Caco-2 (cell line): Measurements from ENCODE around the gene DBH. TPM values are rescaled to one million over a fixed set of nuclear protein-coding genes. Genes with fewer than 3 reads are reported as not detected.
A peak's percentile ranks its signal among the peaks of the same experiment; 100 is the strongest.

Experiments used
- BruUV-seq: library from RNA; stranded (reverse); fragments of 400-500 nt; replicated peaks from 2 replicates; lab custom pipeline; 2021; lab: Mats Ljungman, UMichigan
- CTCF ChIA-PET: fragments of 300-600 bp; sonication (Branson Sonifier 250); formaldehyde crosslinking; loops from one replicate; lab custom pipeline; 2022; ENCODE audit warnings: antibody characterized with exemption; lab: Charles Lee
- POLR2A ChIA-PET: fragments of 300-600 bp; sonication (Branson Sonifier 250); formaldehyde crosslinking; loops from one replicate; lab custom pipeline; 2022; ENCODE audit warnings: antibody characterized with exemption; lab: Charles Lee
- DNase-seq, 2 experiments: peaks; one replicate each; pipeline versions ENCODE4 v3.0.0 to v3.0.0-alpha.2; 2020 to 2022
- H3K27me3 ChIP-seq: replicated peaks from 2 replicates; pipeline ENCODE4 v1.6.0; 2011; ENCODE audit warnings: low read length; ENCODE audit not compliant: control insufficient read depth, insufficient read depth
- H3K36me3 ChIP-seq: 2 replicates; pipeline ENCODE4 v1.5.1; 2011; ENCODE audit warnings: low read length; ENCODE audit not compliant: control insufficient read depth, insufficient read depth
- H3K4me1 ChIP-seq: fragments of 250-450 bp; sonication (Bioruptor Pico); 2 replicates; pipeline ENCODE4 v1.5.1; 2020; ENCODE audit warnings: mild to moderate bottlenecking
- H3K4me3 ChIP-seq: 2 replicates; pipeline ENCODE4 v1.5.1; 2011; ENCODE audit warnings: low read depth, mild to moderate bottlenecking, control low read depth, low read length
- H3K9me3 ChIP-seq: fragments of 250-450 bp; sonication (Bioruptor Pico); 2 replicates; pipeline ENCODE4 v1.5.1; 2020; ENCODE audit warnings: mild to moderate bottlenecking, moderate library complexity
- H3K27ac Mint-ChIP-seq: one replicate; pipeline ENCODE4 v1.8.0; 2022; ENCODE audit warnings: mixed read lengths; ENCODE audit not compliant: unreplicated experiment
- H3K27me3 Mint-ChIP-seq: one replicate; pipeline ENCODE4 v1.8.0; 2022; ENCODE audit warnings: mixed read lengths; ENCODE audit not compliant: insufficient read depth, unreplicated experiment
- H3K36me3 Mint-ChIP-seq: one replicate; pipeline ENCODE4 v1.8.0; 2022; ENCODE audit warnings: mild to moderate bottlenecking, mixed read lengths; ENCODE audit not compliant: insufficient read depth, unreplicated experiment
- H3K4me1 Mint-ChIP-seq: one replicate; pipeline ENCODE4 v1.8.0; 2022; ENCODE audit warnings: low read depth, mixed read lengths; ENCODE audit not compliant: unreplicated experiment
- H3K4me3 Mint-ChIP-seq: one replicate; pipeline ENCODE4 v1.8.0; 2022; ENCODE audit warnings: mild to moderate bottlenecking, moderate library complexity, mixed read lengths; ENCODE audit not compliant: unreplicated experiment
- H3K9me3 Mint-ChIP-seq: one replicate; pipeline ENCODE4 v1.8.0; 2022; ENCODE audit warnings: mixed read lengths; ENCODE audit not compliant: unreplicated experiment
- intact Hi-C: fragments of 100-400 bp; cut with micrococcal nuclease; formaldehyde crosslinking; loops from one replicate; pipeline ENCODE4 v1.10.0; 2022; ENCODE audit not compliant: unreplicated experiment
- total RNA-seq: library from RNA; stranded (reverse); gene quantifications from 2 replicates; pipeline ENCODE4 v1.2.3, GENCODE V29; 2022
- TF ChIP-seq, protein P1 (sequence below), 2 experiments: fragments of 200-600 bp in 1 of 2; IDR thresholded peaks; 1 replicate in 1 of 2; 2 replicates in 1 of 2; pipeline versions ENCODE4 v1.5.1 to v1.8.0; 2011 to 2022; ENCODE audit warnings: antibody characterized with exemption in 1 of 2, control low read depth in 1 of 2, inconsistent platforms in 1 of 2, low read depth in 1 of 2, low read length in 1 of 2, mild to moderate bottlenecking in 1 of 2, moderate library complexity in 1 of 2; ENCODE audit not compliant: insufficient read depth in 1 of 2, severe bottlenecking in 1 of 2, unreplicated experiment in 1 of 2

Gene DBH
- total RNA-seq, 1 experiment from 2014 or later = not detected

DNA sequence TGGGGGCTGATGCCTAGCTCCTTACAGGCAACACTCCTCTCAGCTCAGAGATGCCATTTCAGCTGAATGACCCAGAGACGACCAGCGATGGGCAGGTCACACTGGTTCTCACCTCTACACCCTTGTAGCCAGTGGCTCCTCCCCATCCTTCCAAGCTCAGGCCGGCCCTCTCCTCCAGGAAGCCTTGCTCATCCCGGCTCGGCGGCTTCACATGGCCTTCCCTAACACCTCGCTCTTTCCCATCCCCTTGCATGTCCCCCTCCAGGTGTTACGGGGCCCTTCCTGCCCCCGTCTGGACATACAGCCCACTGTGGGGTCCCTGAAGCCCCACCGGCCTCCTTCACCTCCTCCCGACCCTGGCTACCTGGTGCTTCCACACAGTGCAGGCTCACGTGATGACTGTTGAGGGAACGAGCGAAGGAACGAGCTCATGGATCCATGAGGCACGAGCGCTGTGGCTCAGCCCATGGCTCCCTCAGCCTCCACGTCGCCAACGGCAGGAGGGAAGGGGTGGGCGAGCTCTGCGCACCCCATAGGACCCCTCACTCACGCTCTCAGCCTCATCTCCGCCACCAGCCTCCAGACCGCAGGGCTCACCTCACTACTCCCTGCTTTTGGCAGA lies 56.3 kb downstream of the DBH start:
- H3K4me1 ChIP-seq = peaks cover 35% of the 10 kb centered on the region
- H3K4me3 Mint-ChIP-seq = no peak overlapping the region
- TF ChIP-seq, protein P1, sequence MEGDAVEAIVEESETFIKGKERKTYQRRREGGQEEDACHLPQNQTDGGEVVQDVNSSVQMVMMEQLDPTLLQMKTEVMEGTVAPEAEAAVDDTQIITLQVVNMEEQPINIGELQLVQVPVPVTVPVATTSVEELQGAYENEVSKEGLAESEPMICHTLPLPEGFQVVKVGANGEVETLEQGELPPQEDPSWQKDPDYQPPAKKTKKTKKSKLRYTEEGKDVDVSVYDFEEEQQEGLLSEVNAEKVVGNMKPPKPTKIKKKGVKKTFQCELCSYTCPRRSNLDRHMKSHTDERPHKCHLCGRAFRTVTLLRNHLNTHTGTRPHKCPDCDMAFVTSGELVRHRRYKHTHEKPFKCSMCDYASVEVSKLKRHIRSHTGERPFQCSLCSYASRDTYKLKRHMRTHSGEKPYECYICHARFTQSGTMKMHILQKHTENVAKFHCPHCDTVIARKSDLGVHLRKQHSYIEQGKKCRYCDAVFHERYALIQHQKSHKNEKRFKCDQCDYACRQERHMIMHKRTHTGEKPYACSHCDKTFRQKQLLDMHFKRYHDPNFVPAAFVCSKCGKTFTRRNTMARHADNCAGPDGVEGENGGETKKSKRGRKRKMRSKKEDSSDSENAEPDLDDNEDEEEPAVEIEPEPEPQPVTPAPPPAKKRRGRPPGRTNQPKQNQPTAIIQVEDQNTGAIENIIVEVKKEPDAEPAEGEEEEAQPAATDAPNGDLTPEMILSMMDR (IDR thresholded peaks at IDR 0.05; ENCODE audit: insufficient read depth in 1 of 2, low read depth in 1 of 2, low read length in 1 of 2, severe bottlenecking in 1 of 2, unreplicated experiment in 1 of 2) = no peak
- BruUV-seq = no TSS peak
- H3K4me3 ChIP-seq = no peak overlapping the region
- no peaks in the 10 kb centered on the region for H3K36me3 Mint-ChIP-seq
- H3K4me1 Mint-ChIP-seq = peaks cover 38% of the 10 kb centered on the region
- peaks cover 11% of the 10 kb centered on the region for H3K27me3 Mint-ChIP-seq
- no peaks in the 10 kb centered on the region for H3K9me3 Mint-ChIP-seq
- no peaks in the 10 kb centered on the region for H3K9me3 ChIP-seq
- POLR2A ChIA-PET = no interaction called here
- CTCF ChIA-PET = no interaction called here
- H3K27me3 ChIP-seq = no peaks in the 10 kb centered on the region
- DNase-seq = no peak
- peak overlapping the region; percentile 69 for H3K27ac Mint-ChIP-seq
- intact Hi-C loops = no loop called here
- no peaks in the 10 kb centered on the region for H3K36me3 ChIP-seq

DNA sequence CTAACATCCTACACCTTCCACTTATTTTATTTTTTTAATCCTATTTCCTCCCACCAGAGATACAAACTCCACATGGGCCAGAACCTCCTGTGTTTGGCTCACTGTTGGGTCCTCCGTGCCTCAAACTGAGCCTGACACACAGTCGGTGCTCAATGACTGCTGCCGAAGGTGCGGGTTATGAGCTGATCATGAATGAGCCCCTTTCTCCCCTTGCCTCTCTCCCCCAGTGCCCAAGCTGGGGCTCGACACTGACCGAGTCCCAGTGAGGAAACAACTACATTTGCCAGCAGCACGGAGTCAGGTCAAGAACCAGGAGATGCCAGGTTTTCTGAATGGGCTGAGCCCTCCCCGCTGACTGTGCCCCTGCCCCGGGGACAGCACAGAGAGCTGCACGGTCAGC lies 57.0 kb downstream of the DBH start:
- Mint-ChIP-seq H3K9me3 (no peaks in the 10 kb centered on the region), H3K4me3 (no peak overlapping the region), H3K27ac (peak overlapping the region; percentile 69), H3K27me3 (peaks cover 14% of the 10 kb centered on the region), H3K36me3 (no peaks in the 10 kb centered on the region), H3K4me1 (peaks cover 36% of the 10 kb centered on the region)
- no peaks in the 10 kb centered on the region for H3K36me3 ChIP-seq
- TF ChIP-seq, protein P1 (IDR thresholded peaks at IDR 0.05; ENCODE audit: insufficient read depth in 1 of 2, low read depth in 1 of 2, low read length in 1 of 2, severe bottlenecking in 1 of 2, unreplicated experiment in 1 of 2) = no peak
- no peaks in the 10 kb centered on the region for H3K9me3 ChIP-seq
- no TSS peak for BruUV-seq
- POLR2A ChIA-PET = no interaction called here
- no peak overlapping the region for H3K4me3 ChIP-seq
- CTCF ChIA-PET = no interaction called here
- intact Hi-C loops = no loop called here
- DNase-seq = no peak
- H3K4me1 ChIP-seq = peaks cover 35% of the 10 kb centered on the region
- H3K27me3 ChIP-seq = no peaks in the 10 kb centered on the region

DNA sequence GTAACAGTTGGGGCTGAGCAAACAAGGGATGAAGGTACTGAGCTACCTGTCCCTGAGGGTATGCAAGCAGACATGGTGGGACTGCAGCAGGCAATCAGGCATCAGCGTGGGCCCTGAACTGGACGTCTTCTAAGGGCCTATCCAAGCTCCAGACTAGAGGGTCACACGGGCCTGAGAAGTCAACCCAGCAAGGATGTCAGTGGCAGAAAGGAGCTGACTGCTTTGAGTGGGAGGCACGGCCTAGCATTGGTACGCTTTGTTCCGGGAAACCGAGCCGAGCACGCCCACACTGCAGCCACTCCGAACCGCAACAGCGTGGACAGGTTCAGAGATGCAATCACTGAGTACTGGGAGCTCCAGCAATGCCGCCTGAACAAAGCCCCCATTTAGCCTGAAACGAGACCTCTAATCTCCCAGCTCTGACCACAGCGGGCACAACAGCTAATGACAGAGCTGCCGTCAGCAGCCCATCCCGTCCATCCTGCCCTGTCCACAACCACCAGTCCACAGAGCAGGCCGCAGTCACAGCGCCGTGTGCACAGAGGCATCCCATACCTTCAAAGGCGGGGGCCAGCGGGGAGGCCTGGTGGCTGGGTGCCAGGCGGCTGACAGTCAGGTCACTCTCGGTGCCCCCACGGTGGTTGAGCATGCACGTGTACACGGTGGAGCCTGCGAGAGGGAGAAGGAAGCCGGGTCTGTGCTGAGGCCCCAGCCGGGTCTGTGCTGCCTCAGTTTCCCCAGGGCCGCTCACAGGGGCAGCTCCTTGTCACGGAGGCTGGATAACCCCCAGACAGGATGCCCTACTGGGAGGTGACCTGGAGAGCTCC lies 57.8 kb downstream of the DBH start:
- Mint-ChIP-seq H3K27me3 (peaks cover 17% of the 10 kb centered on the region), H3K27ac (no peak overlapping the region), H3K36me3 (no peaks in the 10 kb centered on the region), H3K4me3 (no peak overlapping the region), H3K4me1 (peaks cover 28% of the 10 kb centered on the region), H3K9me3 (no peaks in the 10 kb centered on the region)
- Histone ChIP-seq H3K36me3 (no peaks in the 10 kb centered on the region), H3K4me1 (peaks cover 35% of the 10 kb centered on the region), H3K4me3 (no peak overlapping the region), H3K27me3 (no peaks in the 10 kb centered on the region), H3K9me3 (no peaks in the 10 kb centered on the region)
- no TSS peak for BruUV-seq
- TF ChIP-seq, protein P1 (IDR thresholded peaks at IDR 0.05; ENCODE audit: insufficient read depth in 1 of 2, low read depth in 1 of 2, low read length in 1 of 2, severe bottlenecking in 1 of 2, unreplicated experiment in 1 of 2) = no peak
- intact Hi-C loops = no loop called here
- CTCF ChIA-PET = no interaction called here
- DNase-seq = no peak
- POLR2A ChIA-PET = no interaction called here
